ENCODE data around the gene TAL1.

Gene TAL1

GRCh38 chr1:47229031-47229885, 2.8 kb downstream of the TAL1 start:
- no peak for DNase-seq

DNA sequence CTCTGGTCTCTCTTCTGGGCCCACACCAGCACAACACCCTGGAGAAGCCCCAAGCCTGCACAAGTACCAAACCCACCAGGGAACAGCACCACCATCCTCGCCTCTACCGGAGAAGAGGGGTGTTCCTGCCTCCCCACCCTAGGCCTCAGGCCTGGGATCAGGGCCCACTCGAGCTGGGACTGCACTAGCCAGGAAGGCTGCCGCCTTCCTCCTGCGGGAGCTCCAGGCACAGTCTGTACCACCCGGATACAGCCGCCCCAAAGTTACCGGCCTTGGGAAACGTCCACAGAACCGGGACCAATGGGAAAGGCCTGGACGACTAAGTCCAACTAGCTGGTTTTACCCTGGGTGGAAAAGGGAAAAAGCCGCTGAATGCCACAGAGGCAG, 3.4 kb downstream of the TAL1 start:
- no peak for DNase-seq

- no peak for DNase-seq
Measured at GRCh38 chr1:47227341-47228232, 4.4 kb downstream of the TAL1 start.

GRCh38 chr1:47226839-47227215, 5.2 kb downstream of the TAL1 start:
- DNase-seq: no peak

DNA sequence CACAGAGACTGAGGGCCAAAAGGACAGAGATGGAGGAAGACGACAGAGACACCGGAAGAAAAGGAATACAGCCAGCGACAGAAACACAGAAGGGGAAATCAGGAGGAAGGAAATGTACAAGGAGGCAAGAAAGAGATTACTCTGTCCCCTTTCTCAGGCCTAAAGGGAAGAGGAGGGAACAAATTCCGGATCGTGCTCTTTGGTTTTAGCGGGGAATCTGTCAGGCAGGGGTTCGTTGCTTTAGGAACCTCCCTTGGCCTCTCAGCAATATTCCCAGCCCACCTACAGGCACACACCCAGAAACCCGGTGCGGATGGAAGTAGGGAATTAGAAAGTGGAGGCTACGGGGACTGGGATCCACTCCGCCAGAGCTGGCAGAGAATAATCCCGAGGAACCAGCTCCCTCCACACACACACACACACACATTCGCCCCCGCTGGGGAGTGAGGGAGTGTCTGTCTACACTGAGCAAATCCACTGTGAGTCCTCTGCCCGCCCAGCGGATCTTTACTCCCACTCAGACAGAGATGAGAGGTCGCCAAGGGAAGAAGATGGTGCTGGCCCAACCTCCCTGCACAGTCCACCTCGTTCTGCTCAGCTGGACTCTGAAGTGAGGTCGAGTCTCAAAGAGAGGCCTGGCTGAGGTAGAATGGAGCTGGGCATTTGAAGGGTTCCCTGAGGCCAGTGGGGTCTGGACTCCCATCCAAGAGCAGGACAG, 5.7 kb downstream of the TAL1 start:
- no peak for DNase-seq

- no peak for DNase-seq
Measured at GRCh38 chr1:47225430-47226100, 6.5 kb downstream of the TAL1 start.

GRCh38 chr1:47224676-47225399, 7.2 kb downstream of the TAL1 start:
- no peak for DNase-seq

DNA sequence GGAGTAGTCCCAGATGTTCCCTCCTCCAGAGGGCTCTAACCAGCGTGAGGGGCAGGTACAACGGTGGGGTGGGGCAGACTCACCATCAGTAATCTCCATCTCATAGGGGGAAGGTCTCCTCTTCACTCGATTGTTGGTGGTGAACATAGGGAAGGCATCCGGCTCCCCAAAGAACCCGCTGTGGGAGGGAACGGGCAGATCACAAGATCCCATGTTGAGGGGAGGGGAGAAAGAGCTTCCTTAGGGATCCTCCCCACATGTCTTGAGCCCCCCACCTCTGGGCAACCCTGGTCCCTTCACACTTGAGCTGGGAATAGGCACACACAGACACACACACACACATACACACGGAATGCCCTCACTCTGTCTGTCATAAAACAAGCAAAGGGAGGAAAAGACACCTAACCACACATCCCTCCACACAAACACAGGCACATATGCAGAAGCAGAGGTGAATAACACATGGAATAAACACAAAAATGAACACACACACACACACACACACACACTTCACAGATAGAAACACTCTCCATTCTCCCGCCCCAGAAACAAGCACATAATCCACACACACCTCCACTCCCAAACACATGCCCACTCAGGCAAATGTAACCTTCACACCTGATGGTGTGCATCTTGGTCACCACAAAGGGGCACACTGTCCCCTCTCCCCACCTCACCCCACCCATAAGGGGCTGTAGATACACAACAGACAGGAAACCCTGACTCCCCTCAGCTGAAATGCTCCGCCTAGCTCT, 7.9 kb downstream of the TAL1 start:
- no peak for DNase-seq

- no peak for DNase-seq
Measured at GRCh38 chr1:47223174-47223920, 8.7 kb downstream of the TAL1 start.

- no peak for DNase-seq
Measured at GRCh38 chr1:47222476-47222875, 9.5 kb downstream of the TAL1 start.

DNA sequence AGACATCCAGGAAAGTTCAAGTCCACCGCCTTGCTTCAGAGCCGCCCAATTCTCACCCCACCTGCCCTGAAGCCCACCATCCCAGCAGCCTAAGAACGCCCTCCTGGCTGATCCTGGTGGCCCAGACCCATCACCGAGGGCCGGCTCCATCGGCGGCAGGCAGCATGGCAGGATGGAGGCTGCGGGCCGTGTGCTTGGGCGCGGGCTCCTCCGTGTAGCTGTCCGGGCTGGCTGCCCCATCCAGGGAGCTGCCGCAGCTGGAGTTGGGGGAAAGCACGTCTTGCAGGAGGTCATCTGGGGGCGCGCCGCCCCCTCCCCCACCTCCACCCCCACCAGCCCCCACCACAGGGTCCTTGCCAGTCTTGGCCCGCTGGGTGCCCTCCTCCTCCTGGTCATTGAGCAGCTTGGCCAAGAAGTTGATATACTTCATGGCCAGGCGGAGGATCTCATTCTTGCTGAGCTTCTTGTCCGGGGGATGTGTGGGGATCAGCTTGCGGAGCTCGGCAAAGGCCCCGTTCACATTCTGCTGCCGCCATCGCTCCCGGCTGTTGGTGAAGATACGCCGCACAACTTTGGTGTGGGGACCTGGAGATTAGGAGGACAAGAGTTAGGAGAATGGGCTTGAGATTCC, 12.3 kb downstream of the TAL1 start:
- DNase-seq: no peak

DNA sequence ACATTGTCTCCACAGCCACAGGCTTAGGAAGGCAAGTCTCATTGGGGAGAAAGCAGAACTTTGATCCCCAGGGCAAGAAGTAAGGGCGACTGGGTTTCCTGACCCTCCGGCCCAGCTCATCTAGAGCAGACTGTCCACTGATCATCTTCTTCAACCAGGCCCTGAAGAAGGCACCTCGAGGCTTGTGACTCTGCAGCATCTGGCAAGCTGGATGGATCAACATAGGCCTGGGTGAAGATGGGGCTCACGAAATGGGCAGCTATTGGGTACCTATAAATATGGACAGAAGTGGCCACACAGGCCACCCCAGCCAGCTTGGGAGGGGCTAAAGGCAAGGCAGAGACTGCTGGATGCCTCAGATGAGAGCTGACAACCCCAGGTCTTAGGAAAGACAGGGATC, 13.0 kb downstream of the TAL1 start:
- no peak for DNase-seq

DNA sequence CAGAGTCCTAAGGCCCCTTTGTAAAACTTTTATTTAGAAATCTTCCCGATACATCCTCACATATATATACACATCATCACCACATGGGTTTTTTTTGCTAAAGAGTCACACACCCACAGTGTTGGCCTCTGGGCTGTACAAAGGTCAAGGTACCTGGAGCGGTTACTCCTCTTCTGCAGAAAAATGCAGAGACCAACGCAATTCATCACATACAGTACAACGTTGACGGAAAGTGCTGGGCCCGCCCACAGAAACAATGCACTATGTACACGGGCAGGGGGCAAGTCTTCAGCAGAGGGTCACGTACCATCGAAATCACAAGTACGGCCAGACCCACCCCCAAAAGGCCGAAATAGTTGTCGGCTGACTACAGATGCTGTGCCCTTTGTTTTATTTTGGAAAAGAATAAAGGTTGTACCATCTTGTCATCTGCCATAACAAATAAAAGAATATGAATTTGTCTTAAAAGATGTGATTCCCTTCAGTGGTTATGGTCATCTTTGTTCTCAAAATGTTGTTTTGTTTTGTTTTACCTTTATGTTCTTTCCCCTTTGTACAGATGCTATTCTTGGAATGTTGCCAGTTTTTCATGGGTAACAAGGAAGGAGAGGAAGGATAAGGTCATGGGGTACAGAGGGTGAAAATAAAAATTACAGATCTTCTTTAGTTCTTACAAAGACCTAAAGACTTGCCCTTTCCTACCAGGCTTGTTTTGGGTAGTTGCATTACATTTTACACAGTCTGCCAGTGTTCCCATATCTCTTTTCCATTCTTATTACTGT, 15.6 kb downstream of the TAL1 start:
- no peak for DNase-seq

GRCh38 chr1:47215713-47216112, 16.3 kb downstream of the TAL1 start:
- DNase-seq: no peak

GRCh38 chr1:47214549-47214948, 17.5 kb downstream of the TAL1 start:
- no peak for DNase-seq

GRCh38 chr1:47213230-47213963, 18.6 kb downstream of the TAL1 start:
- no peak for DNase-seq

DNA sequence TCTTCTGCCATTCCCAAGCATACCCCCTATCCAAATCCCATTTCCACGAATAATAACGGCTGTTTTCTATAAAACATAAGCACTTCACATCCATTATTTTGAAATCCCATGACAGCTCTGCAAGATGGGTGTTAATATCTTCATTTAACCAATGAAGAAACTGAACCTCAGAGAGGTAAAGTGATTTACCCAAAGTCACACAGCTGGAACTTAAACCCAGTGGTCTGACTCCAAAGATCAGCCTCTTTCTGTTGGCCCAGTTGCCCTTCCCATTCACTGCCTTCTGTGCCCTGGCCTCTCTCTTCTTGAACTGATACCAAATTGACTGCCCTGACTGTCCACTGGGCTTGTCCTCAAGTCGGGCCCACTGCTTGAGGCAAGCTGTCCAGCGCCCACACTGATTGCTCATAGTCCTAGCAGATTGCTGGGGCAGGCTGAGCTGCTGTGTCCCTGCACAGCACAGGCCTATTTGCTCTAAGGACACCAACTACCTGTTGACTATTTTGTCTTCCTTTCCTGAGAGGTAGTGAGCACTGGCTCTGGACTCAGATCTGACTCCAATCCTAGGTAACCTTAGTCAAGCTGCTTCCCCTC, 19.3 kb downstream of the TAL1 start:
- DNase-seq: no peak

GRCh38 chr1:47211796-47212269, 20.2 kb downstream of the TAL1 start:
- DNase-seq: no peak

Measured in CD4-positive, alpha-beta T cell treated with Interferon gamma for 1 hour (primary cell).